PFSK-1 (cell line): Measurements from ENCODE around the gene CELSR1.

Experiments
- FOXP2 ChIP-seq: optimal IDR thresholded peaks from 2 replicates; pipeline ENCODE3; 2011; ENCODE audit warnings: borderline replicate concordance, control low read depth, inconsistent platforms; ENCODE audit not compliant: insufficient read depth; ENCODE audit errors: extremely low read length, extremely low read depth
- POLR2AphosphoS5 ChIP-seq: IDR thresholded peaks from 2 replicates; pipeline ENCODE4 v1.6.1; 2012; ENCODE audit warnings: low read depth, mild to moderate bottlenecking, control low read depth, low read length, moderate library complexity
- REST ChIP-seq, 2 experiments: IDR thresholded peaks; 2 replicates each; pipeline versions ENCODE4 v1.6.1 to v1.8.0; 2011 to 2012; ENCODE audit warnings: low read depth in 2 of 2, low read length in 2 of 2, control low read depth in 1 of 2, inconsistent platforms in 1 of 2, mild to moderate bottlenecking in 1 of 2, moderate library complexity in 1 of 2; ENCODE audit not compliant: insufficient read depth in 1 of 2
- SIN3A ChIP-seq: IDR thresholded peaks from 2 replicates; pipeline ENCODE4 v1.6.1; 2012; ENCODE audit warnings: mild to moderate bottlenecking, low read length, moderate library complexity, borderline replicate concordance; ENCODE audit not compliant: insufficient read depth
- TAF1 ChIP-seq: IDR thresholded peaks from 2 replicates; pipeline ENCODE4 v1.6.1; 2012; ENCODE audit warnings: low read length, control low read depth, borderline replicate concordance; ENCODE audit not compliant: insufficient read depth

CELSR1 gene

GRCh38 chr22:46406791-46407190 lies 130.6 kb downstream of the CELSR1 start:
- no peak for TF ChIP-seq REST (IDR thresholded peaks at IDR 0.05; ENCODE audit: insufficient read depth in 1 of 2, low read depth in 2 of 2, low read length in 2 of 2)
- TF ChIP-seq TAF1 = no peak
- TF ChIP-seq SIN3A = no peak
- no peak for TF ChIP-seq FOXP2
- no peak for TF ChIP-seq POLR2AphosphoS5

- TF ChIP-seq TAF1 (no peak), REST (IDR thresholded peaks at IDR 0.05; ENCODE audit: insufficient read depth in 1 of 2, low read depth in 2 of 2, low read length in 2 of 2) (no peak), POLR2AphosphoS5 (no peak), SIN3A (no peak), FOXP2 (no peak)
These were observed 131.1 kb downstream of the CELSR1 start for GRCh38 chr22:46406349-46406748.

- TF ChIP-seq TAF1 (no peak), SIN3A (no peak), POLR2AphosphoS5 (no peak)
These were observed 131.5 kb downstream of the CELSR1 start for GRCh38 chr22:46405901-46406300.

DNA sequence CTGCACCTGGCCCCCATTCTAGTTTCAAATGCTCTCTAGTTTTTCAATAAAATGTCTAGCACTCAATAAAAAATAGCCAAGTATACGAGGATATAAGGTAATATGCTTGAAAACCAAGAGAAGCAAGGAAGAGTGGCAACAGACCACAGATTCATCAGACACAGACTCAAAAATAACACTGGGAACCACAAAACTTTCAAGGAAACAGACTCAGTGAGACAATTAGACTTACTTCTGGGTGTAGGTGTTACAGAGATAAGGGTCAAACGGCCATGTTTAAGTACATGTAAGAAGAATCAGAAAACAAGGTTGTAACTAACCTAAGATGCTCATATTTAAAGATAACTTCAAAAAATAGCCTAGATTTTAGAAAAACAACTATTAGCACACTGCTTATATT lies 134.9 kb downstream of the CELSR1 start:
- TF ChIP-seq FOXP2 = no peak

DNA sequence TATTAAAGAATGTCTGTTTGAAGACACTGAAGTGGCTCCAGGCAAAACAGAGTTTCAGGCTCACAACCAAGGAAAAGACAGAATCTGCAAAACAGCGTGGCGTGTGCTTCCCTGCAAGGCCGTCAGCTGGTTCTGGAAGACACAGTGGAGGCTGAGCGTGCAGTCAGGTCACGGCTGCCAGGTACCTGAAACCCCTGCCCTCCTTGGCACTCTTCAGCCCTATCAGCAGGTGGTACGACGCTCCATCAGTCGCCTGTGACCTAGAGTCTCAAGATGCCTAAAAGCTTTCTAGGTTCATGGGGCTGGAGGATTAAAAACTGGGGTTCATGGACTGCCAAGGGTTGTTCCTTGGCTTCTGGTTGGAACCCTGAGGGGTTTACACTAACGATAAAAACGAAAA lies 136.1 kb downstream of the CELSR1 start:
- TF ChIP-seq TAF1 = no peak
- no peak for TF ChIP-seq FOXP2
- TF ChIP-seq REST (IDR thresholded peaks at IDR 0.05; ENCODE audit: insufficient read depth in 1 of 2, low read depth in 2 of 2, low read length in 2 of 2) = no peak
- no peak for TF ChIP-seq SIN3A
- no peak for TF ChIP-seq POLR2AphosphoS5

DNA sequence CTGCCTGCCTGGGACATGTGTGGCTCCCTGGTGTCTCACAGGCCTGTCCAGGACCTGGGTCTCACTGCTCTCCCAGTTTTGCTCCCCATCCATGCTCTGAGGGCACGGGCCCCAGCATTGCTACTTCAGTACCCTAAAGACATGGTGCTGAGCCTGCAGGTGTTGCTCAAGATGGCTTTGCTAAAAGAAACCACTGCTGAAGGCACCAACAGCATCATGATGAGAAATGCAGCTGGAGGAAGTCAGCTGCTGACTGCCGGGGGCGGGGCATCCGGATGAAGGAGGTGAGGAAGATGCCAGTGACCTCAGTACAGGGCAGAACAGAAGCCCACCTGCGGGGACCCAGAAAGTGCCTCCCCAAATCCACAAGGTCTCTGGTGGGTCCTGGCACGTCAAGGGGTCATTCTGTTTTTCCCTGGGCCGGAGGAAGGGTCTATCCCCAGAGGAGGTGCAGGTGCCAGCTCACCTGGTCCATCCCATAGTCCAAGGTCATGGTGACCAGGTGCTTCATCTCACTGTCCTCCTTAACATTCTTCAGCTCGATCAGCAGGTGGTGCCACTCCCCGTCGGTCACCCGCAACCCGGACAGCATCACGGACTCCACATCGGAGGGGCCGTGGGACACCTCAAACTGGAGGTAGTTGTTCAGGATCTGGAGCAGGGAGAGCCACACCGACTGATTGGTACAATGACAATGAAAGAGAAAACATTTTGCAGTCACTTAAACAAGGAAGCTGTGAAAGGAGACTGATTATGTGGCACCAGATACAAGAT lies 138.0 kb downstream of the CELSR1 start:
- TF ChIP-seq TAF1 (no peak), FOXP2 (no peak), POLR2AphosphoS5 (no peak), SIN3A (no peak), REST (IDR thresholded peaks at IDR 0.05; ENCODE audit: insufficient read depth in 1 of 2, low read depth in 2 of 2, low read length in 2 of 2) (no peak)
